ENCODE measurements around the gene NUP62. TPM values are rescaled to one million over a fixed set of nuclear protein-coding genes. Genes with fewer than 3 reads are reported as not detected.
A peak's percentile ranks its signal among the peaks of the same experiment; 100 is the strongest.

Gene NUP62
- total and polyA plus RNA-seq, 3 experiments from 2014 or later: 73.7 to 231 (median 223) TPM

DNA sequence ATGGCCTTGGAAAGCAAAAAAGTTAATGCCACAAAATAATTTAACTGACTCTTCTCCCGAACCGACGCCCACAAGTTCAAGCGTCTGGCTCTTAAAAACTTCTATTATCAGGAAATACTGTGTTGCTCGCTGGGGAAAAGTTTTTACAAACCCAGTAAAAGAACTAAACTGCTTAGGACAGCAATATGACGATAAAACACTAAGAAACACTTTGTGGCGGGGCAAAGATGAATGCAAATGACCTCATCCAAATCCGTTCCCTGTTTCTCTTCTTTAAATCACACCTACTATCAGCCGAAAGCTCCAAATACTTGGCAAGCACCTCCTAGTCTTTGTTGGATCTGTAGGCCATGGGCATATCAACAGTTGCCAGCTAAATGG lies 26.8 kb upstream of the NUP62 start:
- no peaks in the 10 kb centered on the region for H3K4me1 ChIP-seq (ENCODE audit: insufficient read depth, low read length)
- peaks cover 9 to 25% of the 10 kb centered on the region in 2 donors for H3K27me3 Mint-ChIP-seq
- no peak overlapping the region for H3K4me3 ChIP-seq (ENCODE audit: low read length)
- H3K4me1 Mint-ChIP-seq: no peaks in the 10 kb centered on the region
- no peak for DNase-seq
- no peak overlapping the region for H3K27ac ChIP-seq (ENCODE audit: low read depth, low read length)
- H3K9me3 ChIP-seq (ENCODE audit: low read length): no peaks in the 10 kb centered on the region
- H3K36me3 ChIP-seq (ENCODE audit: insufficient read depth, low read length): no peaks in the 10 kb centered on the region
- no peak overlapping the region for H3K4me3 Mint-ChIP-seq
- H3K27me3 ChIP-seq (ENCODE audit: insufficient read depth, low read length, poor library complexity, severe bottlenecking): peaks cover 4% of the 10 kb centered on the region
- CTCF ChIA-PET: no interaction called here
- POLR2A ChIA-PET: no interaction called here
- H3K36me3 Mint-ChIP-seq: no peaks in the 10 kb centered on the region
- no peak overlapping the region for H3K27ac Mint-ChIP-seq
- no peaks in the 10 kb centered on the region for H3K9me3 Mint-ChIP-seq

GRCh38 chr19:49954933-49955332 lies 25.6 kb upstream of the NUP62 start:
- no peaks in the 10 kb centered on the region for H3K4me1 Mint-ChIP-seq
- no peak overlapping the region for H3K27ac Mint-ChIP-seq
- Histone ChIP-seq H3K4me1 (ENCODE audit: insufficient read depth, low read length) (no peaks in the 10 kb centered on the region), H3K9me3 (ENCODE audit: low read length) (no peaks in the 10 kb centered on the region), H3K36me3 (ENCODE audit: insufficient read depth, low read length) (no peaks in the 10 kb centered on the region), H3K4me3 (ENCODE audit: low read length) (no peak overlapping the region), H3K27ac (ENCODE audit: low read depth, low read length) (no peak overlapping the region), H3K27me3 (ENCODE audit: insufficient read depth, low read length, poor library complexity, severe bottlenecking) (peaks cover 6% of the 10 kb centered on the region)
- H3K36me3 Mint-ChIP-seq: no peaks in the 10 kb centered on the region
- no peaks in the 10 kb centered on the region for H3K9me3 Mint-ChIP-seq
- POLR2A ChIA-PET: no interaction called here
- peaks cover 16 to 34% of the 10 kb centered on the region in 2 donors for H3K27me3 Mint-ChIP-seq
- no peak for DNase-seq
- H3K4me3 Mint-ChIP-seq: no peak overlapping the region
- CTCF ChIA-PET: interaction anchor here (2.4 kb wide), 1 partner anchor 17 kb away, joined by 8 read pairs; no protein-coding TSS in a partner anchor

DNA sequence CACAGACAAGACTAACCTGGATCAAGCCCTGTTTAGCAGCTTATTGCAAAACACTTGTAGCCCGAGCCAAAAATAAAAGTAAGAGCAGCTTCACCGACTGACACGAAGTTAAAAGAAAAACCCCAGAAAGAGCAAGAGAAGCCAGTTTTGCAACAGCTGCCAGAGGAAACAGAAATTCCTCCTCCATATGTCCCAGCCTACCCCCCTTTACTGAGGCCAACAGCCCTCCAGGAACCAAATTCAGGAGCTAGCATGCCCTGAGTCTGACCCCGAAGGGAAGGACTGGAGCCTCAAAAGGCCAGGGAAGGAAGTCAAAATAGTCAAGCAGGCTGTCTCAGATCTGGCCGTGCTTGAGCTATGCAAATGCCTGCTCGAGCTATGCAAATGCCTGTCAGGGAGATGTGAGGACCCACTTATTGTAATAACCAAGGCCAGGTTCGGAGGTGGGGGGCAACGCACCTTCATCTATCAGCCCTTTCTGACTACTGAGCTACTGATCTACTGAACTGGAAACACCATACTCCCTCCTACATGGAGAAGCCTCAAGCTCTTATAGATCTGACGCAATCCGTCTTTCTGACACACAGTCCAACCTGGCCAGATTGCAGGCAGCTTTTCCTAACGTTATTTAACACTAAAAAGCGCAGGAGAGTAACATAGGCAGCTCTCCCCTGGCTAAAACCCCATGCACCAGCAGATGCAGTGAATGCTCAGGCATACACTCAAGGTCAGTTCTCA lies 25.0 kb upstream of the NUP62 start:
- no peak for DNase-seq
- Mint-ChIP-seq H3K4me1 (no peaks in the 10 kb centered on the region), H3K27ac (peak overlapping the region in 1 of 8 donors; percentile 18), H3K36me3 (no peaks in the 10 kb centered on the region), H3K27me3 (peaks cover 16 to 40% of the 10 kb centered on the region in 2 donors), H3K4me3 (no peak overlapping the region), H3K9me3 (no peaks in the 10 kb centered on the region)
- peaks cover 6% of the 10 kb centered on the region for H3K27me3 ChIP-seq (ENCODE audit: insufficient read depth, low read length, poor library complexity, severe bottlenecking)
- no peaks in the 10 kb centered on the region for H3K36me3 ChIP-seq (ENCODE audit: insufficient read depth, low read length)
- no peaks in the 10 kb centered on the region for H3K4me1 ChIP-seq (ENCODE audit: insufficient read depth, low read length)
- no peaks in the 10 kb centered on the region for H3K9me3 ChIP-seq (ENCODE audit: low read length)
- no peak overlapping the region for H3K27ac ChIP-seq (ENCODE audit: low read depth, low read length)
- ChIA-PET POLR2A (no interaction called here), CTCF (interaction anchor here (2.4 kb wide), 1 partner anchor 17 kb away, joined by 8 read pairs; no protein-coding TSS in a partner anchor)
- no peak overlapping the region for H3K4me3 ChIP-seq (ENCODE audit: low read length)

- no peaks in the 10 kb centered on the region for H3K9me3 Mint-ChIP-seq
- no peak overlapping the region for H3K4me3 Mint-ChIP-seq
- H3K4me1 Mint-ChIP-seq: no peaks in the 10 kb centered on the region
- Histone ChIP-seq H3K27ac (ENCODE audit: low read depth, low read length) (no peak overlapping the region), H3K4me1 (ENCODE audit: insufficient read depth, low read length) (no peaks in the 10 kb centered on the region), H3K27me3 (ENCODE audit: insufficient read depth, low read length, poor library complexity, severe bottlenecking) (peaks cover 6% of the 10 kb centered on the region), H3K9me3 (ENCODE audit: low read length) (no peaks in the 10 kb centered on the region), H3K4me3 (ENCODE audit: low read length) (no peak overlapping the region), H3K36me3 (ENCODE audit: insufficient read depth, low read length) (no peaks in the 10 kb centered on the region)
- POLR2A ChIA-PET: no interaction called here
- H3K36me3 Mint-ChIP-seq: no peaks in the 10 kb centered on the region
- CTCF ChIA-PET: interaction anchor here (1.1 to 2.4 kb wide), 2 partner anchors 16 kb away, joined by 4 to 8 read pairs; no protein-coding TSS in a partner anchor
- peaks cover 16 to 40% of the 10 kb centered on the region in 2 donors for H3K27me3 Mint-ChIP-seq
- H3K27ac Mint-ChIP-seq: no peak overlapping the region
- DNase-seq: no peak
Measured at GRCh38 chr19:49953416-49953815, 24.1 kb upstream of the NUP62 start.

DNA sequence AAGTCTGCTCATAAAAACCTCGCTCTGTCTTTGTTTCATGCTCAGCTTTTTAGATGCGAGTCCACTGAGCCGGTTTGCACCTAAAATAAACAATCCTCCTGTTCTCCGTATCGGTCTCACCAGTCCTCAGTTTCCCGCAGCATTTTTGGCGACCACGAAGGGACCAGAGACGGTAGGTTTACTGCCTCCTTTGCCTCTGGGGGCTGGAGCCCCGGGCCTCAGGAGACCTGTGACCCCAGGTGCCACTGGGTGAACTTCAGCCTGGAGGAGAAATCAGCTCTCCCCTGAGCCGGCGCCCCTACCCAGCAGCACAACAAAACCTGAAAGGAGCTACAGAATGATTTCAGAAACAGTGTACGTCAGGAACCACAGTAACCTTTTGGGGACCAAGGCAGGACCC lies 23.6 kb upstream of the NUP62 start:
- no peak for DNase-seq
- H3K9me3 ChIP-seq (ENCODE audit: low read length): no peaks in the 10 kb centered on the region
- H3K36me3 Mint-ChIP-seq: no peaks in the 10 kb centered on the region
- no peak overlapping the region for H3K27ac ChIP-seq (ENCODE audit: low read depth, low read length)
- H3K4me1 Mint-ChIP-seq: no peaks in the 10 kb centered on the region
- H3K4me3 Mint-ChIP-seq: no peak overlapping the region
- no peaks in the 10 kb centered on the region for H3K9me3 Mint-ChIP-seq
- H3K27me3 ChIP-seq (ENCODE audit: insufficient read depth, low read length, poor library complexity, severe bottlenecking): peaks cover 6% of the 10 kb centered on the region
- H3K4me3 ChIP-seq (ENCODE audit: low read length): no peak overlapping the region
- H3K36me3 ChIP-seq (ENCODE audit: insufficient read depth, low read length): no peaks in the 10 kb centered on the region
- no peak overlapping the region for H3K27ac Mint-ChIP-seq
- ChIA-PET CTCF (interaction anchor here (1.1 kb wide), 1 partner anchor 15 kb away, joined by 4 read pairs; no protein-coding TSS in a partner anchor), POLR2A (no interaction called here)
- H3K27me3 Mint-ChIP-seq: peaks cover 16 to 40% of the 10 kb centered on the region in 2 donors
- no peaks in the 10 kb centered on the region for H3K4me1 ChIP-seq (ENCODE audit: insufficient read depth, low read length)

GRCh38 chr19:49952479-49952836 lies 23.2 kb upstream of the NUP62 start:
- Mint-ChIP-seq H3K27me3 (peaks cover 16 to 40% of the 10 kb centered on the region in 2 donors), H3K9me3 (no peaks in the 10 kb centered on the region), H3K4me1 (no peaks in the 10 kb centered on the region), H3K4me3 (no peak overlapping the region), H3K36me3 (no peaks in the 10 kb centered on the region), H3K27ac (no peak overlapping the region)
- Histone ChIP-seq H3K4me1 (ENCODE audit: insufficient read depth, low read length) (no peaks in the 10 kb centered on the region), H3K9me3 (ENCODE audit: low read length) (no peaks in the 10 kb centered on the region), H3K36me3 (ENCODE audit: insufficient read depth, low read length) (no peaks in the 10 kb centered on the region), H3K27me3 (ENCODE audit: insufficient read depth, low read length, poor library complexity, severe bottlenecking) (peaks cover 6% of the 10 kb centered on the region), H3K4me3 (ENCODE audit: low read length) (no peak overlapping the region), H3K27ac (ENCODE audit: low read depth, low read length) (no peak overlapping the region)
- CTCF ChIA-PET: interaction anchor here (1.1 kb wide), 1 partner anchor 15 kb away, joined by 4 read pairs; no protein-coding TSS in a partner anchor
- POLR2A ChIA-PET: no interaction called here
- DNase-seq: no peak

- ChIA-PET CTCF (interaction anchor here (1.1 kb wide), 1 partner anchor 14 kb away, joined by 4 read pairs; no protein-coding TSS in a partner anchor), POLR2A (no interaction called here)
- no peak overlapping the region for H3K27ac Mint-ChIP-seq
- DNase-seq: no peak
- Histone ChIP-seq H3K4me1 (ENCODE audit: insufficient read depth, low read length) (no peaks in the 10 kb centered on the region), H3K4me3 (ENCODE audit: low read length) (no peak overlapping the region), H3K27me3 (ENCODE audit: insufficient read depth, low read length, poor library complexity, severe bottlenecking) (peaks cover 6% of the 10 kb centered on the region), H3K36me3 (ENCODE audit: insufficient read depth, low read length) (no peaks in the 10 kb centered on the region), H3K27ac (ENCODE audit: low read depth, low read length) (no peak overlapping the region), H3K9me3 (ENCODE audit: low read length) (no peaks in the 10 kb centered on the region)
- no peaks in the 10 kb centered on the region for H3K4me1 Mint-ChIP-seq
- H3K27me3 Mint-ChIP-seq: peaks cover 16 to 40% of the 10 kb centered on the region in 2 donors
- H3K36me3 Mint-ChIP-seq: no peaks in the 10 kb centered on the region
- H3K4me3 Mint-ChIP-seq: no peak overlapping the region
- no peaks in the 10 kb centered on the region for H3K9me3 Mint-ChIP-seq
Measured at GRCh38 chr19:49951806-49952478, 22.6 kb upstream of the NUP62 start.

DNA sequence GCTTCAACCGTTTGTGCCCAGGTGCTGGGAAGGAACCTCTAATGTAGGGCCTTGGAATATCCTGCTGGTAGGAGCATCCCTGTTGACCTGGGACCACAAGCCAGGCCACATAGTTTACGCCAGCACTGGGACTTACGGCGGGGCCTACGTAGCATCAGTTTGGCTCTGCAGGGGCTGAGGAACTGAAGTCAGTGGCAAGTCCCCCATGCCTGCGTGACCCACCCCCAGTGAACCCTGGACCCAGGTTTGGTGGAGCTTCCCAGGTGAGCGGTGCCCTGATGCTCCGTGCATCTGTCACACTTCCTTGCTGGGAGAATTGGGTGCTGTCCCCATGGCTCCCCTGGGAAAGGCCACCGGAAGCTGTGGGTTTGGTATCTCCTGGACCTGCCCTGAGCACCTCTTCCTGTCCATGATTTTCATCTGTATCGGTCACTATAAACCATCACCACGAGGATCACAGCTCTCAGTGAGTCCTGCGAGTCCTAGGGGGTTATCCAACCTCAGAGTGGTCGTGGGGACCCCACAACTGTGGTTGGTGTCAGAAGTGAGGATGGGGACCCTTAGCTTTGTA lies 21.7 kb upstream of the NUP62 start:
- H3K27me3 Mint-ChIP-seq: peaks cover 16 to 46% of the 10 kb centered on the region in 2 donors
- H3K4me3 Mint-ChIP-seq: no peak overlapping the region
- Histone ChIP-seq H3K9me3 (ENCODE audit: low read length) (no peaks in the 10 kb centered on the region), H3K27me3 (ENCODE audit: insufficient read depth, low read length, poor library complexity, severe bottlenecking) (peaks cover 6% of the 10 kb centered on the region), H3K4me3 (ENCODE audit: low read length) (no peak overlapping the region), H3K4me1 (ENCODE audit: insufficient read depth, low read length) (no peaks in the 10 kb centered on the region), H3K36me3 (ENCODE audit: insufficient read depth, low read length) (no peaks in the 10 kb centered on the region), H3K27ac (ENCODE audit: low read depth, low read length) (no peak overlapping the region)
- CTCF ChIA-PET: interaction anchor here (2.8 kb wide), 1 partner anchor 13 kb away, joined by 8 read pairs; no protein-coding TSS in a partner anchor
- no peaks in the 10 kb centered on the region for H3K4me1 Mint-ChIP-seq
- H3K27ac Mint-ChIP-seq: peak overlapping the region in 1 of 8 donors; percentile 65
- no peaks in the 10 kb centered on the region for H3K36me3 Mint-ChIP-seq
- POLR2A ChIA-PET: no interaction called here
- DNase-seq: no peak
- peaks cover 0 to 3% (median 0%) of the 10 kb centered on the region in 5 donors for H3K9me3 Mint-ChIP-seq

Data from CD8-positive, alpha-beta memory T cell (primary cell).